ENCODE measurements around the gene ZFYVE27.

The ZFYVE27 gene

GRCh38 chr10:97718178-97718577 lies 18.8 kb upstream of the ZFYVE27 start:
- Histone ChIP-seq H3K4me3 (ENCODE audit: extremely low read depth, insufficient read depth, low read length, poor library complexity, severe bottlenecking) (no peak overlapping the region), H3K27ac (ENCODE audit: low read depth, low read length, severe bottlenecking) (peak overlapping the region; percentile 74), H3K4me1 (ENCODE audit: control insufficient read depth, insufficient read depth, low read length, poor library complexity, severe bottlenecking) (peaks cover 24% of the 10 kb centered on the region), H3K36me3 (ENCODE audit: control insufficient read depth, insufficient read depth, low read length) (peaks cover 40% of the 10 kb centered on the region), H3K9me3 (ENCODE audit: control insufficient read depth, low read length) (no peaks in the 10 kb centered on the region)
- WGBS, 2 experiments (ENCODE audit: insufficient coverage in 2 of 2) = 94 to 95% methylated on average over 4 to 5 of the region's 6 CpGs

DNA sequence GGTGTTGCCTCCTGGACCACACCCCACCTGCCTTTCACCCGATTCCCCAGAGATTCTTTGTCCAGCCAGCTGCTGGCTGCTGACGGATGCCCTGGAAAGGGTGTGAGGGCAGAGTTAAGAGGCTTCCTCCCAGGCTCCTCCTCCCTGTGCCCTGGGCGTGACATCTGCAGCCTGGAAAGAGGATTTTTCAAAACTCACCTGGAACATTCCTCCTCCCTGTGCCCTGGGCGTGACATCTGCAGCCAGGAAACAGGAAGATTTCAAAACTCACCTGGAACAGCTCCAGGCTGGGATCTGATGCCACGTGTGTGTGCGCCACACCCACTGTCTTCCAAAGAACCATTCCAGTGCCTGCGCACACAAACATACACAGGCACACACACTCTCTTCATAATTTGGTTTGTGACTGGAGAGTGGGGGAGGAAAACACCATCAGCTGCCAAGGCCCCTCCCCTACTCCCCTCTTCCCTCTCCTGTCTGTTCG lies 18.2 kb upstream of the ZFYVE27 start:
- 86 to 91% methylated on average over 3 of the region's 8 CpGs for WGBS, 2 experiments (ENCODE audit: insufficient coverage in 2 of 2)
- no peaks in the 10 kb centered on the region for H3K9me3 ChIP-seq (ENCODE audit: control insufficient read depth, low read length)
- peaks cover 40% of the 10 kb centered on the region for H3K36me3 ChIP-seq (ENCODE audit: control insufficient read depth, insufficient read depth, low read length)
- peaks cover 22% of the 10 kb centered on the region for H3K4me1 ChIP-seq (ENCODE audit: control insufficient read depth, insufficient read depth, low read length, poor library complexity, severe bottlenecking)
- H3K27ac ChIP-seq (ENCODE audit: low read depth, low read length, severe bottlenecking) = peak overlapping the region; percentile 74
- no peak overlapping the region for H3K4me3 ChIP-seq (ENCODE audit: extremely low read depth, insufficient read depth, low read length, poor library complexity, severe bottlenecking)

- Histone ChIP-seq H3K36me3 (ENCODE audit: control insufficient read depth, insufficient read depth, low read length) (peaks cover 40% of the 10 kb centered on the region), H3K4me3 (ENCODE audit: extremely low read depth, insufficient read depth, low read length, poor library complexity, severe bottlenecking) (no peak overlapping the region), H3K27ac (ENCODE audit: low read depth, low read length, severe bottlenecking) (no peak overlapping the region), H3K4me1 (ENCODE audit: control insufficient read depth, insufficient read depth, low read length, poor library complexity, severe bottlenecking) (peaks cover 22% of the 10 kb centered on the region), H3K9me3 (ENCODE audit: control insufficient read depth, low read length) (no peaks in the 10 kb centered on the region)
- WGBS, 2 experiments (ENCODE audit: insufficient coverage in 2 of 2) = 88 to 100% methylated on average over 1 of the region's 2 CpGs
Measured at GRCh38 chr10:97719602-97720001, 17.3 kb upstream of the ZFYVE27 start.

DNA sequence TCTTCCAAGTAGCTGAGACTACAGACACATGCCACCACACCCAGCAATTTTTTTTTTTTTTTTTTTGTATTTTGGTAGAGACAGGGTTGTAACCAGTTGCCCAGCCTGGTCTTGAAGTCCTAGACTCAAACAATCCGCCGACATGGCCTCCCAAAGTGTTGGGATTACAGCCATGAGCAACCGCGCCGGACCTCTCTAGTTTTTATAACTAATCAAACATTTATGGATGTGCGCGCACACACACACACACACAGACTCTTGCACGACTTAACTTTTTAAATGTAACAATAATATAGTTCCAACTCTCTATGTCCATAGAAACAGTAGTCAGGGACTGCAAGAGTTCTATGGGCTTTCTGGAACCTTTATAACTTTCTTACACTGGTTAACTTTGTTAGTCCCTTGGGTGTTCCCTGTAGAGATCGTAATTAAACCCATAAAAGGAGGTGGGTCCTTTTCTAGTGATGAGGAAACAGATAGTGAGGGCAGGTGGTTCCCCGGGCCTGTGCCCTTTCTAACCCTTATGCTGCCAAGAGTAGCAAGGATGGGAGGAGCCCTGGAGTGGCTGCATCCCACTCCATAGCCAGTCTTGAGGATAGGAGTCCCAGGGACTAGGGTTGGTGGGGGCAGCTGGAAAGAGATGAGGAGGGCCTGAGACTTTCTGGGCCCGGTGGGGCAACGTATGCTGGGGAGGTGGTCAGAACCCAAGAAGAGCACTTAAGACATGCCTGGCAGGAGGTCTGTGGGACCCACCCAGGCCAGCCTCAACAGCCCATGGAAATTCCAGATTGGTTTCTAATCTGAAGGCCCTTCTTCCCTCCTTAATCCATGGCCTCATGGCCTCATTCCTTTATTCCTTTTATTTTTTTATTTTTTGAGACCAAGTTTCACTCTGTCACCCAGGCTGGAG lies 14.8 kb upstream of the ZFYVE27 start:
- H3K36me3 ChIP-seq (ENCODE audit: control insufficient read depth, insufficient read depth, low read length) = peaks cover 27% of the 10 kb centered on the region
- peaks cover 11% of the 10 kb centered on the region for H3K4me1 ChIP-seq (ENCODE audit: control insufficient read depth, insufficient read depth, low read length, poor library complexity, severe bottlenecking)
- no peak overlapping the region for H3K4me3 ChIP-seq (ENCODE audit: extremely low read depth, insufficient read depth, low read length, poor library complexity, severe bottlenecking)
- 98 to 100% methylated on average over 5 to 8 of the region's 12 CpGs for WGBS, 2 experiments (ENCODE audit: insufficient coverage in 2 of 2)
- no peak overlapping the region for H3K27ac ChIP-seq (ENCODE audit: low read depth, low read length, severe bottlenecking)
- no peaks in the 10 kb centered on the region for H3K9me3 ChIP-seq (ENCODE audit: control insufficient read depth, low read length)

DNA sequence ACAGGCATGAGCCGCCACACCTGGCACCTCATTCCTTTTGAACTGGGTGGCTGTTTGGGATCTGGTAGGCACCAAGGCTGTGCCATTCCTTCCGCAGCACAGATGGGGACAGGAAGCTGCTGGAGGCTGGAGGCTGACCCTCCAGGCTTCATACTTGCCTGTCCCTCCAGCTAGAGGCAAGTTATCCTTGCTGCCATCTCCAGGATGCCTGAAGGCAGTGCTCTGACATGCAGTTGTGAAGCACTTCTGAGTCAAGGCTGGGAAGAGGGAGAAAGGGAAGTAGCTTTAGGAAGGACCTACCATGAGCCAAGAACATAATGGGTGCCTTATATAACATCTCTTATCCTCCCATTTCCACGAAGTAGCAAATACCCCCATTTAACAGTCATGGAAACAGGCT lies 13.9 kb upstream of the ZFYVE27 start:
- no peak overlapping the region for H3K27ac ChIP-seq (ENCODE audit: low read depth, low read length, severe bottlenecking)
- peaks cover 11% of the 10 kb centered on the region for H3K4me1 ChIP-seq (ENCODE audit: control insufficient read depth, insufficient read depth, low read length, poor library complexity, severe bottlenecking)
- no peak overlapping the region for H3K4me3 ChIP-seq (ENCODE audit: extremely low read depth, insufficient read depth, low read length, poor library complexity, severe bottlenecking)
- no peaks in the 10 kb centered on the region for H3K9me3 ChIP-seq (ENCODE audit: control insufficient read depth, low read length)
- WGBS, 2 experiments (ENCODE audit: insufficient coverage in 2 of 2) = 92 to 100% methylated on average over 2 to 3 of the region's 3 CpGs
- peaks cover 18% of the 10 kb centered on the region for H3K36me3 ChIP-seq (ENCODE audit: control insufficient read depth, insufficient read depth, low read length)

GRCh38 chr10:97724341-97724941 lies 12.5 kb upstream of the ZFYVE27 start:
- 50 to 89% methylated on average over 2 to 3 of the region's 5 CpGs for WGBS, 2 experiments (ENCODE audit: insufficient coverage in 2 of 2)

DNA sequence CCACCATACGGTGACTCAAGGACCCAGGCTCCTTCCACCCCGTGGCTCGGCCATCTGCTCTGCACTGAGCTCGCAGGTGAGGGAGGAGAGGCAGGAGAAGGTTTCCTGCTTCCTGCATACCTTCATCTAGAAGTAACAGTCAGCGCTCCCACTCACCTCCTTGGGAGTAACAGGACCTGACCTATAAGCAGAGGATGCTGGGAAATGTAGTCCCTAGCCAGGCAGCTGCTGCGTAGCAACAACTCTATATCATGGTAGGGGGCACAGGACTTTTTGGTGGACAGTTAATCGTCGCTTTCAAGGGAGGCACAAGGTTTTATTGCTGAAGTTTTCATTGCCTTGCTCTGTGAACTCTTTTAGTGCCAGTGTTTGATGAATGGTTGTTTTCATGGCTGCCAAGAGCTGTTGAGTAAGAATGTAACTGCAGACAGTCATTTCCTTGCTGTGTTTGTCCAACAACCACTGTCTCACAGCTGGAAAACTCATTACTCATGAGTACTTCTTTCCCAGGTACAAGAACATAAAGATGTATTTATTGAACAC lies 10.2 kb upstream of the ZFYVE27 start:
- no peaks in the 10 kb centered on the region for H3K4me1 ChIP-seq (ENCODE audit: control insufficient read depth, insufficient read depth, low read length, poor library complexity, severe bottlenecking)
- H3K9me3 ChIP-seq (ENCODE audit: control insufficient read depth, low read length) = no peaks in the 10 kb centered on the region
- H3K4me3 ChIP-seq (ENCODE audit: extremely low read depth, insufficient read depth, low read length, poor library complexity, severe bottlenecking) = no peak overlapping the region
- H3K36me3 ChIP-seq (ENCODE audit: control insufficient read depth, insufficient read depth, low read length) = peaks cover 4% of the 10 kb centered on the region
- WGBS, 2 experiments (ENCODE audit: insufficient coverage in 2 of 2) = 23 to 29% methylated on average over 3 to 5 of the region's 8 CpGs
- H3K27ac ChIP-seq (ENCODE audit: low read depth, low read length, severe bottlenecking) = peak overlapping the region; percentile 53

More at GRCh38 chr10:97724341-97724941, 12.5 kb upstream of the ZFYVE27 start:
- H3K36me3 ChIP-seq (ENCODE audit: control insufficient read depth, insufficient read depth, low read length) = peaks cover 4% of the 10 kb centered on the region
- H3K4me1 ChIP-seq (ENCODE audit: control insufficient read depth, insufficient read depth, low read length, poor library complexity, severe bottlenecking) = peaks cover under 1% of the 10 kb centered on the region
- no peaks in the 10 kb centered on the region for H3K9me3 ChIP-seq (ENCODE audit: control insufficient read depth, low read length)
- no peak overlapping the region for H3K4me3 ChIP-seq (ENCODE audit: extremely low read depth, insufficient read depth, low read length, poor library complexity, severe bottlenecking)
- no peak overlapping the region for H3K27ac ChIP-seq (ENCODE audit: low read depth, low read length, severe bottlenecking)

DNA sequence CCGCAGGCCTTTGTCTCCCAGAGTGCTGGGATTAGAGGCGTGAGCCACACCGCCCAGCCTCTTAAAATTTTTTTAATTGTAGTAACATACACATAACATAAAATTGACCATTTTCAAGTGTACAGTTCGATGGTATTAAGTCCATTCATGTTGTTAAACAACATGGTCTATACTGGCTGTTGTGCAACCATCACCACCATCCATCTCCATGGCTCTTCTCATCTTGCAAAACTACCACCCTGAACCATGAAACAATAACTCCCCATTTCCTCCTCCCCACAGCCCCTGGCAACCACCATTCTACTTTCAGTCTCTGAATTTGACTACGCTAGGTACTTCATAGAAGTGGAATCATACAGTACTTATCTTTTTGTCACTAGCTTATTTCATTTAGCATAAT lies 7.9 kb upstream of the ZFYVE27 start:
- Histone ChIP-seq H3K4me1 (ENCODE audit: control insufficient read depth, insufficient read depth, low read length, poor library complexity, severe bottlenecking) (no peaks in the 10 kb centered on the region), H3K9me3 (ENCODE audit: control insufficient read depth, low read length) (no peaks in the 10 kb centered on the region), H3K36me3 (ENCODE audit: control insufficient read depth, insufficient read depth, low read length) (no peaks in the 10 kb centered on the region), H3K4me3 (ENCODE audit: extremely low read depth, insufficient read depth, low read length, poor library complexity, severe bottlenecking) (no peak overlapping the region), H3K27ac (ENCODE audit: low read depth, low read length, severe bottlenecking) (no peak overlapping the region)
- WGBS, 2 experiments (ENCODE audit: insufficient coverage in 2 of 2) = 100% methylated on average over 1 to 2 of the region's 5 CpGs

GRCh38 chr10:97731346-97732051 lies 5.4 kb upstream of the ZFYVE27 start:
- no peaks in the 10 kb centered on the region for H3K36me3 ChIP-seq (ENCODE audit: control insufficient read depth, insufficient read depth, low read length)
- 77 to 81% methylated on average over 4 to 8 of the region's 9 CpGs for WGBS, 2 experiments (ENCODE audit: insufficient coverage in 2 of 2)
- H3K27ac ChIP-seq (ENCODE audit: low read depth, low read length, severe bottlenecking) = no peak overlapping the region
- no peaks in the 10 kb centered on the region for H3K4me1 ChIP-seq (ENCODE audit: control insufficient read depth, insufficient read depth, low read length, poor library complexity, severe bottlenecking)
- no peak overlapping the region for H3K4me3 ChIP-seq (ENCODE audit: extremely low read depth, insufficient read depth, low read length, poor library complexity, severe bottlenecking)
- H3K9me3 ChIP-seq (ENCODE audit: control insufficient read depth, low read length) = peaks cover 5% of the 10 kb centered on the region

GRCh38 chr10:97732052-97732359 lies 4.9 kb upstream of the ZFYVE27 start:
- no peak overlapping the region for H3K4me3 ChIP-seq (ENCODE audit: extremely low read depth, insufficient read depth, low read length, poor library complexity, severe bottlenecking)
- H3K4me1 ChIP-seq (ENCODE audit: control insufficient read depth, insufficient read depth, low read length, poor library complexity, severe bottlenecking) = no peaks in the 10 kb centered on the region
- no peaks in the 10 kb centered on the region for H3K36me3 ChIP-seq (ENCODE audit: control insufficient read depth, insufficient read depth, low read length)
- WGBS, 2 experiments (ENCODE audit: insufficient coverage in 2 of 2) = 17 to 57% methylated on average over 1 to 2 of the region's 4 CpGs
- H3K9me3 ChIP-seq (ENCODE audit: control insufficient read depth, low read length) = peaks cover 6% of the 10 kb centered on the region
- no peak overlapping the region for H3K27ac ChIP-seq (ENCODE audit: low read depth, low read length, severe bottlenecking)
